Measurements from ENCODE around the gene ATP11A.
"Not testable (repeated sequence)": the region's sequence is repeated elsewhere in the genome, so short reads cannot be mapped to it uniquely, and the experiment has no call there.

ATP11A gene

DNA sequence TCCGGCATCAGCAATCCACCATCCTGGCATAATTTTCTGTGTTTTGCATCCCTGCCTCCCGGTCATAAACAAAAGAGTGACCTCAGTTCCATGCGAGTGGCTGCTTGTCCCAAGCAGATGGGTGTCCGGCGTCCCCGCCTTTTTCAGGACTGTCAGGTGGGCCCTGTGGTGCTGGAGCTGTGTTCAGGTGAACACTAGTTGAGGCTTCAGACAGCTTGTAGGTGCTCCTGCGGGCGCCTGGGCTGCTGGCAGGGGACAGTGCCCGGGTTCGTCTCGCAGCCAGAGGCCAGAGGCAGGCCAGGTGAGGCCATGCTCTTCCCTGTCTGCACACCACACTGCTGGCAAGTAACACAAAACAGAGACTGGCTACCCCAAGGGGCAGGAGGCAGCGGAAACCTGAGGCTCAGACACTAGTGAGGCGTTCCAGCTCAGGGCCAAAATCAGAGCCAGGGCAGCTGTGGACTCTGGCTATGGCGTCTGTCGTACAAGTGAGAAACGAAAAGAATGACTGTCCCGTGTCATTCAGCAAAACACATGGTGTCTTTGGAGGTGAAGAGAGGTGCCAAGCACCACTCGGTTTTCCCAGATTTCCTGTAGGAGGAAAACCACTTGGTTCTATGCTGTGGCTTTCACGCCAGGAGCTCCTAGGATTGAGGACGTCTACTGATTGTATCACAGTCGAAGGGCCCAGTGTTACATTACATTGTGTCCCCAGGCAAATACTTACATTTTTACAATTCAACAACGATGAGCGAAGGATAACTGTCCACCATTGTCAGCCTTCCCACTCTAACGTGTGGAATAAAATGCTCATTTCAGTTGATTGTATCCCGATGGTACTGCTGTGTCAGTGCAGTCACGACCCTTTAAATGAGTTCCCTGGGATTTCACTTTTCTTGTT, 104.0 kb downstream of the ATP11A start:
- DNase-seq, result no peak
- TF ChIP-seq POLR2A (IDR thresholded peaks at IDR 0.05; ENCODE audit: low read length), result no peak
- no peak for TF ChIP-seq GATA1 (IDR thresholded peaks at IDR 0.05; ENCODE audit: low read depth, low read length)

GRCh38 chr13:112795277-112795676, 105.4 kb downstream of the ATP11A start:
- TF ChIP-seq POLR2A (IDR thresholded peaks at IDR 0.05; ENCODE audit: low read length), result no peak
- TF ChIP-seq GATA1 (IDR thresholded peaks at IDR 0.05; ENCODE audit: low read depth, low read length), result no peak
- DNase-seq, result no peak

DNA sequence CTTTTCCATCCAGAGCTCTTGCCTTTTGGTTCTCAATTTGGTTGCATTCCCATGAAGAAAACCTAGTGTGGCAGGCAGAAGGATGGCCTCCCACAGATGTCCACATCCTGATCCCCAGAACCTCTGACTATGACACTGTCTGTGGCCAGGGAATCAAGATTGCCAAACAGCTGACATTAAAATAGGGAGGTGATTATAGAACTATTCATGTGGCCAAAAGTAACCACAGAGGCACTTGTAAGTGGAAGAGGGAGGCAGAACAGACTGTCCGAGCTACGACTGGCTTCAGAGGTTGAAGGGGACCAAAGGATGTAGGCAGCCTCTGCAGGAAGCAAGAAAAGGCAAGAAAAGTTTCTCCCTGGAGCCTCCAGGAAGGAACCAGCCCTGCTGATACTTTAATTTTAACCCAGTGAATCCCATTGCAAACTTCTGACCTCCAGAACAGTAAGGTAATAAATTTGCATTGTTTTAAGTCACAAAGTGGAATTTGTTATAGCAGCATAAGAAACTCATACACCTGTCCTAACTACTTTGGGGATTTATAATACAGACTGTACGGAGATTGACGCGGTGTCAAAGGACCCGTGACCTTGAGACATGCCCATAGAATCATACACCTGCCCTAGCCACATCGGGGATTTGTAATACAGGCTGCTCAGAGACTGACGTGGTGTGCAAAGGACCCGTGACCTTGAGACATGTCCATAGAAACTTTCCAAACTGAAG, 106.5 kb downstream of the ATP11A start:
- TF ChIP-seq POLR2A (IDR thresholded peaks at IDR 0.05; ENCODE audit: low read length), result no peak
- TF ChIP-seq GATA1 (IDR thresholded peaks at IDR 0.05; ENCODE audit: low read depth, low read length), result no peak

GRCh38 chr13:112799394-112799793, 109.6 kb downstream of the ATP11A start:
- no peak for DNase-seq

More for the DNA sequence above, 106.5 kb downstream of the ATP11A start:
- no peak for DNase-seq

GRCh38 chr13:112800057-112800456, 110.2 kb downstream of the ATP11A start:
- TF ChIP-seq POLR2A (IDR thresholded peaks at IDR 0.05; ENCODE audit: low read length) (no peak), GATA1 (IDR thresholded peaks at IDR 0.05; ENCODE audit: low read depth, low read length) (no peak)
- no peak for DNase-seq

More at GRCh38 chr13:112799394-112799793, 109.6 kb downstream of the ATP11A start:
- TF ChIP-seq POLR2A (IDR thresholded peaks at IDR 0.05; ENCODE audit: low read length) (no peak), GATA1 (IDR thresholded peaks at IDR 0.05; ENCODE audit: low read depth, low read length) (no peak)

DNA sequence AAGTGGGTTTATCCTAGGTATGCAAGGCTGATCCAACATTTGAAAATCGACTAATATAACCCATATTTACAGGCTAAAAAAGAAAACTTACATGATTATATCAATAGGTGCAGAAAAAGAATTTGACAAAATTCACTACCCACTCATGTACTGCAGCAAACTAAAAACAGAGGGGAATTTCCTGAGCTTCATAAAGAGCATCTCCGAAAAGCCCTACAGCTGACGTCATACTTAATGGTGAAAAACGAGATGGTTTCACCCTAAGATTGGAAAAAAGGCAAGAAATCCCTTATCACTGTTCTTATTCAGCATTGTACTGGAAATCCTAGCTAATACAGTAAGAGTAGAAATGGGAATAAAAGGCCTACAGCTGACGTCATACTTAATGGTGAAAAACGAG, 111.0 kb downstream of the ATP11A start:
- DNase-seq, result not testable (repeated sequence)

DNA sequence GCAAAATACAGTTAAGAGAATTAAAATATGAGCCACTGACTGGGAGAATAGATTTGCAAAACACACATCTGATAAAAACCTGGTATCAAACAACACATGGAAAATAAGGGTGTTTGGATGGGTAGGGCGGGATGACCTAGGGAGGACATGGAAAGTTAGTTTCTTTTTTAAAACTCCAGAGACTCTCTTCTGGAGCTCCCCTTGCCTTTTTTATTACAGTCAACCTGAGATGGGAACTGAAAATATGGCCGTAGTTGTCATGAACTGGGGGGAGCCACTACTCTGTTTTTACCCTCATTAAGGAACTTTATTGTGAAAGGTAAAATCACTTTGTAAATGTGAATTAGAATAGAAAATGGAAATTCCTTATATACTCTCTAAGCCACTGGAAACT, 113.0 kb downstream of the ATP11A start:
- peak; percentile 25 to 41 for DNase-seq
- TF ChIP-seq POLR2A (IDR thresholded peaks at IDR 0.05; ENCODE audit: low read length) (no peak), GATA1 (IDR thresholded peaks at IDR 0.05; ENCODE audit: low read depth, low read length) (no peak)

DNA sequence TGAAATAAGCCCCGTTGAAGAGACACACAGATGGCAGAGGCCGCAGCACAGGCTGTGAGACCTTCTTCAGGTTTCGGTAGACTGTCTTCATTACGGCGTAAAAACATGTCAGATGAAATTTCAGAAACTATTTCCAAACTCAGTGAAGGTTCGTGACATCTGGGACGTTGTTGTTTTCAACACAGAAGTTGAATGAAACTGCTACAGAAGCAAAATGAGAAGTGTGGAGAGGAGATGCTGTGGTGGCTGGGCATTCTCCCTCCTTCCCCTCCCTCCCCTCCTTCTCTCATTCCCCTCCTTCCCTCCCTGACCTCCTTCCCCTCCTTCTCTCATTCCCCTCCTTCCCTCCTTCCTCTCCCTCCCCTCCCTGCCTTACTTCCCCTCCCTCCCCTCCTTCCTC, 113.6 kb downstream of the ATP11A start:
- no peak for TF ChIP-seq POLR2A (IDR thresholded peaks at IDR 0.05; ENCODE audit: low read length)
- TF ChIP-seq GATA1 (IDR thresholded peaks at IDR 0.05; ENCODE audit: low read depth, low read length), result no peak
- DNase-seq, result no peak

DNA sequence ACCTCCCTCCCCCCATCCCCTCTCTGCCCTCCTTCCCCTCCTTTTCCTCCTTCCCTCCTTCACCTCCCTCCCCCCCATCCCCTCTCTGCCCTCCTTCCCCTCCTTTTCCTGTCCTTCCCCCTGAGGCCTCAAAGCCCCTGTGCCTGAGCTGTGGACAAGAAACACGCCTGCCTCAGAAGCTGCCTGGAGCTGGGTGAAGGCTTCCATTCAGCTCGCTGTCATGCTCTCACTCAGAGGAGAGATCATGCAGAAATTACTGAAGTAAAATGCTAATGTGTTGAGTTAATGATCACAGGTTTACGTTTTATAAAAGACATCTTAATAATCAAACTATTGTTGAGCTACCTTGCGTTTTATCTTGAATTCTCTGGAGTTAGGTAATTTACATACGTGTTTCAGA, 114.5 kb downstream of the ATP11A start:
- no peak for DNase-seq
- TF ChIP-seq GATA1 (IDR thresholded peaks at IDR 0.05; ENCODE audit: low read depth, low read length) (no peak), POLR2A (IDR thresholded peaks at IDR 0.05; ENCODE audit: low read length) (no peak)

GRCh38 chr13:112806739-112807652, 117.2 kb downstream of the ATP11A start:
- TF ChIP-seq POLR2A (IDR thresholded peaks at IDR 0.05; ENCODE audit: low read length) (no peak), GATA1 (IDR thresholded peaks at IDR 0.05; ENCODE audit: low read depth, low read length) (no peak)
- DNase-seq, result no peak

GRCh38 chr13:112807653-112808376, 118.0 kb downstream of the ATP11A start:
- DNase-seq, result no peak
- no peak for TF ChIP-seq GATA1 (IDR thresholded peaks at IDR 0.05; ENCODE audit: low read depth, low read length)
- no peak for TF ChIP-seq POLR2A (IDR thresholded peaks at IDR 0.05; ENCODE audit: low read length)

- DNase-seq, result no peak
- TF ChIP-seq POLR2A (IDR thresholded peaks at IDR 0.05; ENCODE audit: low read length), result no peak
- TF ChIP-seq GATA1 (IDR thresholded peaks at IDR 0.05; ENCODE audit: low read depth, low read length), result no peak
Observed at GRCh38 chr13:112808377-112809140, 118.7 kb downstream of the ATP11A start.

Measured in erythroblast (primary cell).